Endothelial cell of umbilical vein (primary cell): ENCODE measurements around the gene GRSF1. TPM values are rescaled to one million over a fixed set of nuclear protein-coding genes. Genes with fewer than 3 reads are reported as not detected.

Source experiments
- BruUV-seq: library from RNA; stranded (reverse); fragments of 400-500 nt; replicated peaks from 2 replicates; lab custom pipeline; 2021; lab: Mats Ljungman, UMichigan
- CTCF ChIA-PET: fragments of 300-600, 350-600 bp; sonication (Branson Sonifier 250); formaldehyde crosslinking; loops from one replicate; lab custom pipeline; 2021; ENCODE audit warnings: antibody characterized with exemption, inconsistent platforms; lab: Charles Lee
- POLR2A ChIA-PET: fragments of 300-600, 350-600 bp; sonication (Branson Sonifier 250); formaldehyde crosslinking; loops from one replicate; lab custom pipeline; 2021; ENCODE audit warnings: antibody characterized with exemption, inconsistent platforms; lab: Charles Lee
- DNase-seq: peaks from one replicate; pipeline ENCODE4 v3.0.0-alpha.2; 2011; ENCODE audit warnings: low read depth, low spot score
- FAIRE-seq: peaks from 2 replicates; lab custom pipeline; 2011; peaks lifted over from hg19 to GRCh38; lab: Jason Lieb, UNC
- H2AFZ ChIP-seq: 2 replicates; pipeline ENCODE4 v1.6.0; 2012; ENCODE audit warnings: low read depth, low read length, control low read depth, inconsistent platforms
- H3K27ac ChIP-seq: 2 replicates; pipeline ENCODE4 v1.5.1; 2011; ENCODE audit warnings: low read depth, mild to moderate bottlenecking, control low read depth, low read length, moderate library complexity; ENCODE audit not compliant: insufficient read depth
- H3K27me3 ChIP-seq, 2 experiments: 2 replicates each; pipeline versions ENCODE4 v1.6.0 to v1.6.1; 2011; ENCODE audit warnings: low read length in 2 of 2, mixed read lengths in 1 of 2; ENCODE audit not compliant: control insufficient read depth in 2 of 2, insufficient read depth in 2 of 2
- H3K36me3 ChIP-seq, 2 experiments: 2 replicates in 1 of 2; 3 replicates in 1 of 2; pipeline ENCODE4 v1.5.1; 2011; ENCODE audit warnings: low read length in 2 of 2, mild to moderate bottlenecking in 1 of 2, moderate library complexity in 1 of 2; ENCODE audit not compliant: control insufficient read depth in 2 of 2, insufficient read depth in 2 of 2; ENCODE audit errors: extremely low read depth in 1 of 2
- H3K4me1 ChIP-seq: 3 replicates; pipeline ENCODE4 v1.5.1; 2011; ENCODE audit warnings: mild to moderate bottlenecking, low read length; ENCODE audit not compliant: control insufficient read depth, insufficient read depth; ENCODE audit errors: extremely low read depth
- H3K4me2 ChIP-seq: 2 replicates; pipeline ENCODE4 v1.6.1; 2011; ENCODE audit warnings: low read length, control low read depth, mixed read lengths; ENCODE audit not compliant: insufficient read depth
- H3K4me3 ChIP-seq, 3 experiments: fragments of 200-600 bp in 1 of 3; sonication (generic), shearing (Covaris generic) in 1 of 3; replicated peaks in 1 of 3; 2 replicates each; pipeline ENCODE4 v1.5.1; 2011 to 2016; ENCODE audit warnings: control low read depth in 3 of 3, low read length in 3 of 3, mild to moderate bottlenecking in 2 of 3, inconsistent platforms in 1 of 3, low read depth in 1 of 3, moderate library complexity in 1 of 3; ENCODE audit not compliant: insufficient read depth in 1 of 3
- H3K79me2 ChIP-seq: 2 replicates; pipeline ENCODE4 v1.6.0; 2012; ENCODE audit warnings: low read length, inconsistent platforms; ENCODE audit not compliant: control insufficient read depth, insufficient read depth
- H3K9ac ChIP-seq: replicated peaks from 2 replicates; pipeline ENCODE3; 2011; ENCODE audit warnings: low read length, control low read depth; ENCODE audit not compliant: insufficient read depth; ENCODE audit errors: extremely low read depth
- H3K9me1 ChIP-seq: replicated peaks from 3 replicates; pipeline ENCODE4 v1.6.0; 2011; ENCODE audit warnings: mild to moderate bottlenecking, low read length; ENCODE audit not compliant: control insufficient read depth, insufficient read depth; ENCODE audit errors: extremely low read depth
- H3K9me3 ChIP-seq: replicated peaks from 2 replicates; pipeline ENCODE4 v1.5.1; 2012; ENCODE audit warnings: low read length, inconsistent platforms; ENCODE audit not compliant: control insufficient read depth, insufficient read depth
- H4K20me1 ChIP-seq: replicated peaks from 2 replicates; pipeline ENCODE3; 2011; ENCODE audit warnings: mild to moderate bottlenecking, low read length; ENCODE audit not compliant: control insufficient read depth, insufficient read depth; ENCODE audit errors: extremely low read depth
- CTCF ChIP-seq, 2 donors: IDR thresholded peaks; 1 replicate in 1 of 2; 2 replicates in 1 of 2; pipeline ENCODE4 v1.5.1; 2011; ENCODE audit warnings: low read length in 2 of 2, mild to moderate bottlenecking in 2 of 2, moderate library complexity in 2 of 2, control low read depth in 1 of 2, inconsistent platforms in 1 of 2, low read depth in 1 of 2; ENCODE audit not compliant: insufficient read depth in 1 of 2; ENCODE audit errors: extremely low read depth in 1 of 2
- EZH2 ChIP-seq: IDR thresholded peaks from 2 replicates; pipeline ENCODE4 v1.6.1; 2012; ENCODE audit warnings: borderline replicate concordance, low read depth, mild to moderate bottlenecking, moderate library complexity, low read length, inconsistent platforms; ENCODE audit not compliant: severe bottlenecking
- FOS ChIP-seq: IDR thresholded peaks from 2 replicates; pipeline ENCODE4 v1.6.1; 2011; ENCODE audit warnings: mild to moderate bottlenecking, low read length, moderate library complexity, borderline replicate concordance; ENCODE audit not compliant: insufficient read depth
- GATA2 ChIP-seq: IDR thresholded peaks from 2 replicates; pipeline ENCODE4 v1.7.0; 2011; ENCODE audit warnings: low read depth, mild to moderate bottlenecking, moderate library complexity, mixed read lengths, low read length; ENCODE audit not compliant: insufficient read length, insufficient read depth
- JUN ChIP-seq: IDR thresholded peaks from 2 replicates; pipeline ENCODE4 v1.6.1; 2011; ENCODE audit warnings: borderline replicate concordance, low read depth; ENCODE audit not compliant: insufficient read length, insufficient read depth
- MAX ChIP-seq: IDR thresholded peaks from 2 replicates; pipeline ENCODE4 v1.6.1; 2011; ENCODE audit not compliant: insufficient read depth, insufficient read length
- MYC ChIP-seq: IDR thresholded peaks from one replicate; pipeline ENCODE4 v1.6.1; 2011; ENCODE audit warnings: mild to moderate bottlenecking, low read depth, low read length
- POLR2A ChIP-seq: IDR thresholded peaks from 2 replicates; pipeline ENCODE4 v1.6.1; 2012; ENCODE audit warnings: low read depth, mild to moderate bottlenecking, control low read depth, low read length
- POLR2AphosphoS5 ChIP-seq: IDR thresholded peaks from 2 replicates; pipeline ENCODE4 v1.6.1; 2012; ENCODE audit warnings: low read depth, mild to moderate bottlenecking, control low read depth, low read length, moderate library complexity; ENCODE audit not compliant: insufficient read depth
- dilution Hi-C: fragments of 300-500 bp; cut with MboI; formaldehyde crosslinking; loops from one replicate; pipeline ENCODE4 v1.15.0; 2019; ENCODE audit warnings: low sequenced_read_pairs; ENCODE audit not compliant: extremely low pct_ligation_motif_present
- intact Hi-C: fragments of 100-400 bp; cut with micrococcal nuclease; formaldehyde crosslinking; loops from one replicate; pipeline ENCODE4 v1.10.0; 2022
- polyA plus RNA-seq, 4 experiments: library from polyadenylated mRNA; depleted of rRNA in 3 of 4; stranded (reverse) in 3 of 4; unstranded in 1 of 4; fragments of >200 nt; gene quantifications; 2 replicates each; pipeline versions ENCODE4 v1.2.1 to v1.2.3, GENCODE V29; 2011 to 2012; ENCODE audit warnings: missing spikeins in 1 of 4
- total RNA-seq: library from RNA; stranded (reverse); gene quantifications from 2 replicates; pipeline ENCODE4 v1.2.3, GENCODE V29; 2021

Gene GRSF1
- total and polyA plus RNA-seq, 2 donors (not counting 3 experiments of a cell fraction or from before 2014, with no cell fraction given): 29.1 to 70.7 TPM

DNA sequence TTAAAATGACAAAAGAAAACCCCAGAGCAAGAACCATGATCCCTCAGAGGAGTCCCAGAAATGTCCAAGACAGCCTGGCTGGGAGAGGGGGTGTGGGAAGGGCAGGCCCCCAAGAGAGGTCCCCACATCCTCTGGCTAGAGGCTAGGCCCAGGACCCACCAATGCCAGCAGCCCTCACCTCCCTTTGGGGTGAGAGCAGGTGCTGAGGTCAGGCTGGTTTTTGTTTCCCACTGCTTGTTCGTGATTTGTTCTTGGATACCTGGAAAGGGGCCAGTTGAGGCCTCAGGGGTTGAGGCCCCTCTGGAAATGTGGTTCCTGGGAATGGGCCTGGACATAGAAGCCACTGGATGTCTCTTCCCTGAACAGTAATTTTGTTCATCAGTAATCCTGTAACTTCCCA, 2.3 kb upstream of the GRSF1 start:
- ChIA-PET POLR2A (no interaction called here), CTCF (no interaction called here)
- intact Hi-C loops (no loop called here), dilution Hi-C loops (no loop called here)
- no peaks in the 10 kb centered on the region for H3K36me3 ChIP-seq
- FAIRE-seq (no peak), DNase-seq (no peak)
- H4K20me1 ChIP-seq: peaks cover under 1% of the 10 kb centered on the region
- H3K79me2 ChIP-seq: peaks cover 24% of the 10 kb centered on the region
- H3K9ac ChIP-seq: no peak overlapping the region
- peaks cover under 1% of the 10 kb centered on the region for H3K4me1 ChIP-seq
- no peaks in the 10 kb centered on the region for H3K9me3 ChIP-seq
- H3K4me3 ChIP-seq: no peak overlapping the region
- TF ChIP-seq POLR2A: no peak
- TF ChIP-seq POLR2AphosphoS5: no peak
- TF ChIP-seq CTCF (IDR thresholded peaks at IDR 0.05; ENCODE audit: extremely low read depth in 1 of 2, insufficient read depth in 1 of 2, low read depth in 1 of 2, low read length in 2 of 2): no peak
- TF ChIP-seq MYC: no peak
- TF ChIP-seq EZH2: no peak
- TF ChIP-seq JUN: no peak
- TF ChIP-seq MAX: no peak
- no peak for TF ChIP-seq GATA2
- TF ChIP-seq FOS: no peak
- H2AFZ ChIP-seq: no peak overlapping the region
- H3K4me2 ChIP-seq: no peak overlapping the region
- H3K27ac ChIP-seq: no peak overlapping the region
- no TSS peak for BruUV-seq
- no peaks in the 10 kb centered on the region for H3K9me1 ChIP-seq
- no peaks in the 10 kb centered on the region for H3K27me3 ChIP-seq
